Effector memory CD8-positive, alpha-beta T cell (primary cell): ENCODE results near the gene TXLNA.

ENCODE experiments used
- ATAC-seq: fragments of 150-1000 bp; cut with Tn5 transposase; replicated peaks from 2 replicates; pipeline ENCODE4 v1.10.0; 2021; ENCODE audit warnings: mild to moderate bottlenecking, moderate library complexity
- DNase-seq, 3 experiments: peaks; one replicate each; pipeline ENCODE4 v3.0.0; 2021
- H3K27ac Mint-ChIP-seq, 2 donors: one replicate each; pipeline ENCODE4 v1.8.0; 2022; ENCODE audit warnings: mild to moderate bottlenecking in 2 of 2, mixed read lengths in 2 of 2, moderate library complexity in 2 of 2
- H3K27me3 Mint-ChIP-seq, 2 donors: one replicate each; pipeline ENCODE4 v1.8.0; 2022; ENCODE audit warnings: mixed read lengths in 2 of 2
- H3K36me3 Mint-ChIP-seq: one replicate; pipeline ENCODE4 v1.8.0; 2022; ENCODE audit warnings: mild to moderate bottlenecking, moderate library complexity, mixed read lengths; ENCODE audit not compliant: insufficient read depth
- H3K4me1 Mint-ChIP-seq, 2 donors: one replicate each; pipeline ENCODE4 v1.8.0; 2022; ENCODE audit warnings: low read depth in 2 of 2, mixed read lengths in 2 of 2
- H3K4me3 Mint-ChIP-seq, 2 donors: one replicate each; pipeline ENCODE4 v1.8.0; 2022; ENCODE audit warnings: mild to moderate bottlenecking in 2 of 2, mixed read lengths in 2 of 2, moderate library complexity in 2 of 2
- H3K9me3 Mint-ChIP-seq, 2 donors: one replicate each; pipeline ENCODE4 v1.8.0; 2022; ENCODE audit warnings: mixed read lengths in 2 of 2

TXLNA gene

DNA sequence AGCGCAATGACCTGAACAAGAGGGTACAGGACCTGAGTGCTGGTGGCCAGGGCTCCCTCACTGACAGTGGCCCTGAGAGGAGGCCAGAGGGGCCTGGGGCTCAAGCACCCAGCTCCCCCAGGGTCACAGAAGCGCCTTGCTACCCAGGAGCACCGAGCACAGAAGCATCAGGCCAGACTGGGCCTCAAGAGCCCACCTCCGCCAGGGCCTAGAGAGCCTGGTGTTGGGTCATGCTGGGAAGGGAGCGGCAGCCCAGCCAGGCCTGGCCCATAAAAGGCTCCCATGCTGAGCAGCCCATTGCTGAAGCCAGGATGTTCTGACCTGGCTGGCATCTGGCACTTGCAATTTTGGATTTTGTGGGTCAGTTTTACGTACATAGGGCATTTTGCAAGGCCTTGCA lies 15.5 kb downstream of the TXLNA start:
- Mint-ChIP-seq H3K4me3 (no peak overlapping the region), H3K4me1 (peaks cover 33 to 39% of the 10 kb centered on the region in 2 donors), H3K27ac (no peak overlapping the region), H3K9me3 (no peaks in the 10 kb centered on the region), H3K36me3 (peaks cover 44% of the 10 kb centered on the region), H3K27me3 (no peaks in the 10 kb centered on the region)
- ATAC-seq (no peak), DNase-seq (no peak)

DNA sequence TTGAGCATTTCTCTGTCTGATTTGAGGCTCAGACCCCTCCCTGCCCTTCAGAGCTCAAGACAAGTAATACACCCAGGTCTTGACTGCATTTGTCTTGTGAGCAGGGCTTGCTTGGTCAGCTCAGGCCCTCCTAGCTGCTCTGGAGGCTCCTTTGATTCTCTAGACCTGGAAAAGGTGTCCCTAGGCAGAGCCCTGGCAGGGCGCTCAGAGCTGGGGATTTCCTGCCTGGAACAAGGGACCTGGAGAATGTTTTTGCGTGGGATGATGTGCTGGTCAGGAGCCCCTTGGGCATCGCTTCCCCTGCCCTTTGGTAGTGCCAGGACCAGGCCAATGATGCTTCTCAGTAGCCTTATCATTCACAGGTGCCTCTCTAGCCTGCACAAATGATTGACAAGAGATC lies 16.1 kb downstream of the TXLNA start:
- H3K4me3 Mint-ChIP-seq = peak overlapping the region; percentile 55 to 62
- ATAC-seq (no peak), DNase-seq (no peak)
- no peaks in the 10 kb centered on the region for H3K27me3 Mint-ChIP-seq
- H3K27ac Mint-ChIP-seq = no peak overlapping the region
- peaks cover 38 to 44% of the 10 kb centered on the region in 2 donors for H3K4me1 Mint-ChIP-seq
- H3K36me3 Mint-ChIP-seq = peaks cover 44% of the 10 kb centered on the region
- no peaks in the 10 kb centered on the region for H3K9me3 Mint-ChIP-seq

GRCh38 chr1:32195972-32196823 lies 16.7 kb downstream of the TXLNA start:
- Mint-ChIP-seq H3K27ac (peak overlapping the region; percentile 81 to 94), H3K27me3 (no peaks in the 10 kb centered on the region), H3K4me3 (peak overlapping the region; percentile 55 to 62), H3K4me1 (peaks cover 38 to 46% of the 10 kb centered on the region in 2 donors), H3K9me3 (no peaks in the 10 kb centered on the region), H3K36me3 (peaks cover 41% of the 10 kb centered on the region)
- ATAC-seq (peak; percentile 51), DNase-seq (peak in 1 of 3 experiments; percentile 11)

- H3K4me3 Mint-ChIP-seq = no peak overlapping the region
- no peak for DNase-seq
Measured at GRCh38 chr1:32197074-32197473, 17.6 kb downstream of the TXLNA start.

GRCh38 chr1:32197837-32198236 lies 18.4 kb downstream of the TXLNA start:
- no peak overlapping the region for H3K4me3 Mint-ChIP-seq
- peaks cover 37% of the 10 kb centered on the region for H3K36me3 Mint-ChIP-seq
- ATAC-seq (no peak), DNase-seq (no peak)
- no peaks in the 10 kb centered on the region for H3K27me3 Mint-ChIP-seq
- H3K9me3 Mint-ChIP-seq = no peaks in the 10 kb centered on the region
- H3K27ac Mint-ChIP-seq = peak overlapping the region in 1 of 2 donors; percentile 52
- peaks cover 52 to 57% of the 10 kb centered on the region in 2 donors for H3K4me1 Mint-ChIP-seq

More at GRCh38 chr1:32197074-32197473, 17.6 kb downstream of the TXLNA start:
- H3K27ac Mint-ChIP-seq = peak overlapping the region in 1 of 2 donors; percentile 82
- H3K4me1 Mint-ChIP-seq = peaks cover 47 to 51% of the 10 kb centered on the region in 2 donors
- H3K9me3 Mint-ChIP-seq = no peaks in the 10 kb centered on the region
- H3K27me3 Mint-ChIP-seq = no peaks in the 10 kb centered on the region
- ATAC-seq = no peak
- peaks cover 41% of the 10 kb centered on the region for H3K36me3 Mint-ChIP-seq

GRCh38 chr1:32198237-32199042 lies 19.0 kb downstream of the TXLNA start:
- H3K36me3 Mint-ChIP-seq = peaks cover 34% of the 10 kb centered on the region
- H3K4me3 Mint-ChIP-seq = peak overlapping the region in 1 of 2 donors; percentile 43
- peaks cover 53 to 57% of the 10 kb centered on the region in 2 donors for H3K4me1 Mint-ChIP-seq
- H3K9me3 Mint-ChIP-seq = no peaks in the 10 kb centered on the region
- no peaks in the 10 kb centered on the region for H3K27me3 Mint-ChIP-seq
- peak overlapping the region in 1 of 2 donors; percentile 52 for H3K27ac Mint-ChIP-seq
- no peak for DNase-seq
- no peak for ATAC-seq

DNA sequence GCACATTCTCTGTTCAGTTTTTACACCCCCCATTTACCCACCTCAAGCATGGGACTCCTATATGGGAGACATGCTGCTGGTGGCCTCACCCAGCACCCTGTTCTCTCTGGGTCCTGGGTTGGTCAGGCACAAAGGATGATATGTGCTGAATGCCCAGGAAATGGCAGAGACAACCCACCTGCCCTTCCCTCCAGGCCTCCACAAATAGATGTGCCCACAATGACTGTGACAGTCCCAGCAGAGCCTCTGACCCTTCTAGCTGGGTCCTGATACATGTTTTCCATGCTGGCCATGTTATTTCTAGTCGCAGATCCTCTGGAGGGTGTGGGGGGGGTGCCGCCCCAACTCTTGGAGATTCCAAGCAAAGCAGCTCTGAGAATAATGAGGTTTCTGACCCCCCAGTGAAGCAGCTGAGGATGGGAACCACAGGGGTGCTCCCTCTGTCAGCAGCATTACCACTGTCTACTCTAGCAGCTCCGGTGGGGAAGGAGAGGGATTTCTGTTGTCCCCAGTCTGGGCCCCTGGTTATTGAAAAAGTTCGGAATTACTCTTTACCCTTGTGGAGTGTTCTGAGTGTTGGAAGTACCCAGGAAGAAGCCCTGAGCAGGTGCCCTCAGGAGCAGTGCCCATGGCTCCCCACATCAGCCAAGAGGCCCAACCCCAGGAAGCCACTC lies 19.7 kb downstream of the TXLNA start:
- H3K4me1 Mint-ChIP-seq = peaks cover 55 to 60% of the 10 kb centered on the region in 2 donors
- H3K4me3 Mint-ChIP-seq = peak overlapping the region in 1 of 2 donors; percentile 14
- no peak for DNase-seq
- H3K27me3 Mint-ChIP-seq = no peaks in the 10 kb centered on the region
- peak overlapping the region in 1 of 2 donors; percentile 94 for H3K27ac Mint-ChIP-seq
- H3K36me3 Mint-ChIP-seq = peaks cover 30% of the 10 kb centered on the region
- no peaks in the 10 kb centered on the region for H3K9me3 Mint-ChIP-seq
- ATAC-seq = no peak

DNA sequence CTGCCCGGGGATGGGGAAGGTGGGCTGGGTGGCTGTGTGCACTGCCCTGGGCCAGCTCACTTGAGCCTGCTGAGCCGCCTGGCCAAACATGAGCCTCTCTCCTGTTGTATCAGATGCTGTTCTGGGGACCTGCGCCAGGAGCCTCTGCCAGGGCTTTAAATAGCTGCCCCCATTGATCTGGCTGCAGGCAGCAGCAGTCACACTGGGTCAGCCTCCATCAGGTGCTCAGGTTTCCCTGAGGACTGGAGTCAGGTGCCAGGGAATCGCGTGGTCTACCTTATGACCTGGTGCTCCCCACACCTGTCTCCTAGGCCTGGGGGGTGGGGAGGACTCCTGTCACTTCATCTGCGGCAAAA lies 20.2 kb downstream of the TXLNA start:
- no peak for ATAC-seq
- H3K27ac Mint-ChIP-seq = peak overlapping the region; percentile 94
- no peaks in the 10 kb centered on the region for H3K9me3 Mint-ChIP-seq
- peak overlapping the region; percentile 92 for H3K4me3 Mint-ChIP-seq
- H3K36me3 Mint-ChIP-seq = peaks cover 30% of the 10 kb centered on the region
- DNase-seq = no peak
- peaks cover 57 to 60% of the 10 kb centered on the region in 2 donors for H3K4me1 Mint-ChIP-seq
- H3K27me3 Mint-ChIP-seq = no peaks in the 10 kb centered on the region

GRCh38 chr1:32200226-32201010 lies 20.9 kb downstream of the TXLNA start, which contains the start of gene CCDC28B:
CCDC28B (plus strand) TSS chr1:32200595; CDS start chr1:32201936, 1,341 bp downstream.
- peaks cover 56 to 61% of the 10 kb centered on the region in 2 donors for H3K4me1 Mint-ChIP-seq
- peaks cover 27% of the 10 kb centered on the region for H3K36me3 Mint-ChIP-seq
- DNase-seq (peak; percentile 23 to 52 (median 35)), ATAC-seq (peak; percentile 32)
- peak within 1 kb of the TSS; percentile 92 for H3K4me3 Mint-ChIP-seq
- no peaks in the 10 kb centered on the region for H3K9me3 Mint-ChIP-seq
- peak within 1 kb of the TSS; percentile 94 for H3K27ac Mint-ChIP-seq
- H3K27me3 Mint-ChIP-seq = no peaks in the 10 kb centered on the region

GRCh38 chr1:32201011-32201855 lies 21.8 kb downstream of the TXLNA start:
- ATAC-seq (peak; percentile 76), DNase-seq (peak; percentile 63 to 77 (median 74))
- Mint-ChIP-seq H3K27me3 (no peaks in the 10 kb centered on the region), H3K4me3 (peak overlapping the region; percentile 92), H3K9me3 (no peaks in the 10 kb centered on the region), H3K27ac (peak overlapping the region; percentile 94), H3K4me1 (peaks cover 55 to 57% of the 10 kb centered on the region in 2 donors), H3K36me3 (peaks cover 23% of the 10 kb centered on the region)

DNA sequence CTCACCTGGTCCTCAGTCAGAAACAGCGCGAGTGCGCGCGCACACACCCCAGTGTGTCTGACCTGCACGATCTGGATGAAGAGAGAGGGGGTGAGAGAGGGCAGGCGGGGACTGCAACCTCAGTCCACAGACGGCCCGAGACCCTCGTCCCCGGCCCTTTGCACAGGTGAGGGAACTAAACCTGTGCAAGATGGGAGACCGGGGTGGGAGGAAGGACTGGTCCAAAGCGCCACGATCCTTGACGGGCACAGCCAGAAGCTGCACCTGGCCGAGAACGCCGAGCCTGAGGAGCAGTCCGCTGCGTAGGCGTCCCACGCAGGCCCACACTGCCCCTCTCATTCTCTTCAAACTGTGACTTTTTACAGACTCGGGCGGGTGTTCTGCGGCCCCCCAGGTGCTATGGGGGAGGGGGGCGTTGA lies 25.5 kb downstream of the TXLNA start:
- Mint-ChIP-seq H3K27me3 (no peaks in the 10 kb centered on the region), H3K4me3 (peak overlapping the region; percentile 84 to 88), H3K36me3 (peaks cover 22% of the 10 kb centered on the region), H3K4me1 (peaks cover 35 to 40% of the 10 kb centered on the region in 2 donors), H3K9me3 (no peaks in the 10 kb centered on the region), H3K27ac (peak overlapping the region; percentile 91 to 94)
- DNase-seq = no peak
- ATAC-seq = no peak
